H9 (cell line): Measurements from ENCODE around the gene NUMA1. TPM values are rescaled to one million over a fixed set of nuclear protein-coding genes. Genes with fewer than 3 reads are reported as not detected.

Experiments
- DNase-seq: peaks from one replicate; pipeline ENCODE4 v3.0.0-alpha.2; 2017
- H2AFZ ChIP-seq: one replicate; pipeline ENCODE4 v1.6.1; 2013; ENCODE audit warnings: mild to moderate bottlenecking, low read length, control low read depth, moderate library complexity
- H2AK5ac ChIP-seq: 2 replicates; pipeline ENCODE4 v1.6.1; 2013; ENCODE audit warnings: low read length, control low read depth, mixed read lengths; ENCODE audit not compliant: insufficient read length
- H2BK120ac ChIP-seq: one replicate; pipeline ENCODE4 v1.6.1; 2013; ENCODE audit warnings: low read depth, mild to moderate bottlenecking, low read length, control low read depth, inconsistent platforms; ENCODE audit not compliant: poor library complexity, severe bottlenecking
- H2BK12ac ChIP-seq: 2 replicates; pipeline ENCODE4 v1.6.1; 2013; ENCODE audit warnings: low read length, control low read depth, mixed read lengths, low read depth; ENCODE audit not compliant: insufficient read length
- H2BK15ac ChIP-seq: 2 replicates; pipeline ENCODE4 v1.6.1; 2013; ENCODE audit warnings: low read depth, low read length, control low read depth
- H2BK20ac ChIP-seq: one replicate; pipeline ENCODE4 v1.6.1; 2013; ENCODE audit warnings: low read depth, mild to moderate bottlenecking, low read length, control low read depth, inconsistent platforms; ENCODE audit not compliant: poor library complexity, severe bottlenecking
- H2BK5ac ChIP-seq: 2 replicates; pipeline ENCODE4 v1.6.1; 2013; ENCODE audit warnings: low read length, control low read depth, mixed read lengths; ENCODE audit not compliant: insufficient read length
- H3K14ac ChIP-seq: 2 replicates; pipeline ENCODE4 v1.6.1; 2013; ENCODE audit warnings: low read length, control low read depth; ENCODE audit not compliant: insufficient read depth
- H3K18ac ChIP-seq: 2 replicates; pipeline ENCODE4 v1.6.1; 2013; ENCODE audit warnings: low read depth, mild to moderate bottlenecking, mixed read lengths, low read length, control low read depth; ENCODE audit not compliant: insufficient read length
- H3K23ac ChIP-seq: 2 replicates; pipeline ENCODE4 v1.6.1; 2013; ENCODE audit warnings: low read length, control low read depth, mixed read lengths, low read depth; ENCODE audit not compliant: insufficient read length
- H3K23me2 ChIP-seq: 2 replicates; pipeline ENCODE4 v1.6.1; 2013; ENCODE audit warnings: low read depth, mild to moderate bottlenecking, mixed read lengths, low read length, control low read depth; ENCODE audit not compliant: insufficient read length, poor library complexity, severe bottlenecking
- H3K27ac ChIP-seq: 2 replicates; pipeline ENCODE4 v1.5.1; 2013; ENCODE audit warnings: low read length, control low read depth, mixed read lengths, low read depth; ENCODE audit not compliant: insufficient read length
- H3K27me3 ChIP-seq: 2 replicates; pipeline ENCODE4 v1.6.1; 2013; ENCODE audit warnings: low read length, control low read depth, inconsistent platforms; ENCODE audit not compliant: insufficient read depth
- H3K4ac ChIP-seq: 2 replicates; pipeline ENCODE4 v1.6.1; 2013; ENCODE audit warnings: low read depth, mild to moderate bottlenecking, control low read depth, inconsistent platforms, low read length, moderate library complexity
- H3K4me1 ChIP-seq: 2 replicates; pipeline ENCODE4 v1.6.1; 2013; ENCODE audit warnings: low read length, control low read depth, inconsistent platforms; ENCODE audit not compliant: insufficient read depth
- H3K4me2 ChIP-seq: 2 replicates; pipeline ENCODE4 v1.6.1; 2013; ENCODE audit warnings: low read length, control low read depth, mixed read lengths; ENCODE audit not compliant: insufficient read length, insufficient read depth
- H3K56ac ChIP-seq: 2 replicates; pipeline ENCODE4 v1.6.1; 2013; ENCODE audit warnings: low read depth, mild to moderate bottlenecking, mixed read lengths, low read length, control low read depth; ENCODE audit not compliant: insufficient read length
- H3K79me1 ChIP-seq: 2 replicates; pipeline ENCODE4 v1.6.1; 2013; ENCODE audit warnings: low read depth, mild to moderate bottlenecking, moderate library complexity, low read length, control low read depth, inconsistent platforms; ENCODE audit not compliant: insufficient read depth, poor library complexity, severe bottlenecking
- H3K79me2 ChIP-seq: 2 replicates; pipeline ENCODE4 v1.6.1; 2013; ENCODE audit warnings: low read length, control low read depth, inconsistent platforms; ENCODE audit not compliant: insufficient read depth
- H3K9ac ChIP-seq: 2 replicates; pipeline ENCODE4 v1.6.1; 2013; ENCODE audit warnings: low read length, control low read depth, mixed read lengths; ENCODE audit not compliant: insufficient read length; ENCODE audit errors: extremely low read depth
- H3K9me3 ChIP-seq: one replicate; pipeline ENCODE4 v1.6.1; 2013; ENCODE audit warnings: low read depth, low read length, inconsistent platforms; ENCODE audit not compliant: control insufficient read depth
- H3T11ph ChIP-seq: one replicate; pipeline ENCODE4 v1.6.1; 2013; ENCODE audit warnings: mild to moderate bottlenecking, low read length, control low read depth, inconsistent platforms
- H4K20me1 ChIP-seq: one replicate; pipeline ENCODE4 v1.6.1; 2013; ENCODE audit not compliant: control insufficient read depth, insufficient read length, insufficient read depth
- H4K5ac ChIP-seq: 2 replicates; pipeline ENCODE4 v1.6.1; 2013; ENCODE audit warnings: low read depth, mild to moderate bottlenecking, mixed read lengths, low read length, control low read depth; ENCODE audit not compliant: insufficient read length
- H4K8ac ChIP-seq: replicated peaks from 2 replicates; pipeline ENCODE4 v1.6.1; 2013; ENCODE audit warnings: low read length, control low read depth, mixed read lengths, low read depth; ENCODE audit not compliant: insufficient read length
- H4K91ac ChIP-seq: 2 replicates; pipeline ENCODE4 v1.6.1; 2013; ENCODE audit warnings: low read depth, mild to moderate bottlenecking, moderate library complexity, mixed read lengths, low read length, control low read depth; ENCODE audit not compliant: insufficient read length
- H3K27ac Mint-ChIP-seq, 3 experiments: 2 replicates in 2 of 3; 3 replicates in 1 of 3; pipeline ENCODE4 v1.8.0; 2020 to 2021; ENCODE audit warnings: mixed read lengths in 3 of 3, mild to moderate bottlenecking in 1 of 3, moderate library complexity in 1 of 3
- H3K27me3 Mint-ChIP-seq: 2 replicates; pipeline ENCODE4 v1.8.0; 2021; ENCODE audit warnings: low read depth, mild to moderate bottlenecking, moderate library complexity, mixed read lengths
- H3K36me3 Mint-ChIP-seq, 3 experiments: 2 replicates in 2 of 3; 3 replicates in 1 of 3; pipeline ENCODE4 v1.8.0; 2020 to 2021; ENCODE audit warnings: low read depth in 3 of 3, mixed read lengths in 3 of 3; ENCODE audit not compliant: insufficient read depth in 1 of 3
- H3K4me1 Mint-ChIP-seq, 2 experiments: 2 replicates each; pipeline ENCODE4 v1.8.0; 2020; ENCODE audit warnings: mixed read lengths in 2 of 2
- H3K4me3 Mint-ChIP-seq, 2 experiments: 2 replicates in 1 of 2; 3 replicates in 1 of 2; pipeline ENCODE4 v1.8.0; 2020 to 2021; ENCODE audit warnings: mild to moderate bottlenecking in 2 of 2, mixed read lengths in 2 of 2, moderate library complexity in 1 of 2
- H3K9me3 Mint-ChIP-seq, 2 experiments: 2 replicates in 1 of 2; 3 replicates in 1 of 2; pipeline ENCODE4 v1.8.0; 2020; ENCODE audit warnings: mild to moderate bottlenecking in 2 of 2, mixed read lengths in 2 of 2, moderate library complexity in 1 of 2
- CTCF ChIP-seq: fragments of 200-600 bp; sonication (generic); conservative IDR thresholded peaks from 3 replicates; pipeline ENCODE4 v1.8.0; 2021; ENCODE audit warnings: antibody characterized with exemption, mild to moderate bottlenecking
- WGBS: extraction: QIAGEN DNeasy Blood & Tissue Kit; methylation state at CpG from one replicate; pipeline ENCODE4 v1.1.7; 2013; ENCODE audit warnings: missing lambda C conversion rate, low lambda C conversion rate, mixed read lengths; ENCODE audit not compliant: insufficient read length; ENCODE audit errors: extremely low coverage; 5-methylcytosine and 5-hydroxymethylcytosine counted together
- total RNA-seq: library from RNA; stranded (reverse); gene quantifications from 2 replicates; pipeline ENCODE4 v1.2.1, GENCODE V29; 2021

The NUMA1 gene
- total RNA-seq, 1 experiment from 2014 or later: 136 TPM

- Histone ChIP-seq H3K27me3 (no peaks in the 10 kb centered on the region), H3K4me1 (no peaks in the 10 kb centered on the region), H3T11ph (no peak overlapping the region), H3K27ac (no peak overlapping the region), H3K23me2 (no peaks in the 10 kb centered on the region), H4K91ac (no peak overlapping the region), H3K4me2 (no peak overlapping the region), H2AFZ (no peak overlapping the region), H2AK5ac (no peak overlapping the region), H3K23ac (no peak overlapping the region), H4K5ac (no peak overlapping the region), H3K18ac (no peak overlapping the region), H3K4ac (no peak overlapping the region), H4K8ac (no peak overlapping the region), H2BK120ac (no peak overlapping the region), H3K56ac (no peak overlapping the region), H3K79me2 (no peaks in the 10 kb centered on the region), H3K14ac (no peak overlapping the region), H2BK15ac (no peak overlapping the region), H2BK12ac (no peak overlapping the region), H3K79me1 (no peaks in the 10 kb centered on the region), H2BK20ac (no peak overlapping the region), H3K9ac (no peak overlapping the region), H2BK5ac (no peak overlapping the region), H4K20me1 (peaks cover 2% of the 10 kb centered on the region), H3K9me3 (no peaks in the 10 kb centered on the region)
- peaks cover 0 to 7% of the 10 kb centered on the region in 2 experiments; a peak in 1 of 4 replicates for H3K4me1 Mint-ChIP-seq
- H3K36me3 Mint-ChIP-seq: peaks cover 9 to 34% (median 12%) of the 10 kb centered on the region in 3 experiments; a peak in 6 of 7 replicates
- no peak for DNase-seq
- no peak for TF ChIP-seq CTCF
- no peak overlapping the region for H3K27ac Mint-ChIP-seq
- H3K27me3 Mint-ChIP-seq: peaks cover 3% of the 10 kb centered on the region; the same call in 1 of the 2 replicates
- no peak overlapping the region for H3K4me3 Mint-ChIP-seq
- no CpG with 5 or more reads among the region's 3 CpGs for WGBS
- H3K9me3 Mint-ChIP-seq: no peaks in the 10 kb centered on the region
These were observed 82.7 kb downstream of the NUMA1 start for GRCh38 chr11:71997594-71997993.
